ENCODE results near the gene IL9.

Gene IL9

GRCh38 chr5:135895474-135896006 lies at the start of gene IL9:
Gene IL9, minus strand, starts transcription at chr5:135895841. Its CDS starts 25 bp downstream, at chr5:135895816.
- DNase-seq (ENCODE audit: low read depth in 2 of 2) = no peak

DNA sequence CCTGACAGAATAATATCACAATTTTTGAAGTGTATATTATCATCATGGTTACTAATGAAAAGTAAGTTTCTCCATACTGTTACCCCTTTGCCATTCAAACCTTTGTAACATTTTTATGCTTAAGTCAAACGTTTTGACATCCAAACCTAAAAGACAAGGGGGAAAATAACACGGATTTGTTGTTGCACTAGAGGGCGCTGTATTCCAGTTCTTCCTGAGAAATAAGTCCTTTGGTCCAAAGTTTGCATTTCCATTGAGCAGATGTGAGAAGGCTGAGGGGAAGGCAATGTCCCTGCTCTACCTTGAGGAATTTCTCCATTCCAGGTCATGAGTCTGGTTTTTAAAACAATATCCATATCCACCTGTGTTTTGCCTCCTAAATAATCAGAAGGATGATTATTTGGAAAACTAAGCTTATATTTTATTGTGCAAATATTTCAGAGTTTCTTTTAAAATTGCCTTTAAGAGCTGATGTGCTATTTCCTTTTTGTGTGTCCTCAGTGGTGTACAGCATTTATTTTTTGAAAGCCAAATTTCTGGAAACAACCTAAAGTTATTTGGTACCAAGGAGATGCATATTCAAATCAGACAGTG lies 49.4 kb upstream of the IL9 start:
- DNase-seq (ENCODE audit: low read depth in 2 of 2) = no peak

DNA sequence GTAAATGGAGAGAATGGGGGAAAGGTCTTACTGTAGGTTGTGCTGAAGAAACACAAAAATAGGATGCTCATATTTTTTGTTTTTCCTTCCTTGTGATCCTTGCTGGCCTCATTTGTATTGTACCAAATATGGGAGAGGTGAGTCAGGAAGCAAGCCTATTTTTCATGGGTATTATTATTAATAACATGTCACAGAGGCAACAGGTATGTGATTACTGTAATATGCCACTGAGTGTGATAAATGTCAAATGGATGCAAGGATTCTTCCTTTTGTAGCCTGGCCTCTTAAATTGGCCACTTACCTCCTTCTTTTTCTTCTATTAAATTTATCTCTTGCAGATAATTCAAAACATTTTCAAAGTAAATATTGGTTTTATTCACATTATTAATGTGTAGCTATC lies 48.9 kb upstream of the IL9 start:
- DNase-seq (ENCODE audit: low read depth in 2 of 2) = no peak

DNA sequence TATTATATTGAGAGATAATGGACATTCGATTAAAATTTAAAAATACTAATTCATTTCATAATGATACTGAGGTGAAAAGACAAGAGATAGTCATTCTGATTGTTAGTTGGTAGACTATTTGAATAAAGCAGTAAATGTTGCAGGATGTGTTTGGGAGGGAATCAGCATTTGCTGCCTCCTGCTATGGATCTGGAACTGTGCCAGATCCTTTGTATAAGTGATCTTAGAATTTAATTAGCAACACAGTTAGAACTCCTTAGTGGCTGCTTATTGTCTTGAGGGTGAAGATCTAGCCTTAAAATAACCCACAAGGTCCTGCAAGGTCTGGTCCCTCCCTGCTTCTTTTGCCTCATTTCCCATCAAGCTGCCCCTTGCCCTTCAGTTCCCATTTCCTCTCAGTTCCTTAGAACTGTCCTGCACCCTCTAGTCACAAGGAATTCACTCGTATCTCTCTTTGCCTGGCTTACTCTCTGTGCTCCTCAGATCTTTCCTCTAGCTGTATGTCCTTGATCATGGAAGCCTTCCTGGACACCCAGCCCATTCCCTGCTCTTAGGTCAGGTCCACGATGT lies 46.6 kb upstream of the IL9 start:
- DNase-seq (ENCODE audit: low read depth in 2 of 2) = no peak

DNA sequence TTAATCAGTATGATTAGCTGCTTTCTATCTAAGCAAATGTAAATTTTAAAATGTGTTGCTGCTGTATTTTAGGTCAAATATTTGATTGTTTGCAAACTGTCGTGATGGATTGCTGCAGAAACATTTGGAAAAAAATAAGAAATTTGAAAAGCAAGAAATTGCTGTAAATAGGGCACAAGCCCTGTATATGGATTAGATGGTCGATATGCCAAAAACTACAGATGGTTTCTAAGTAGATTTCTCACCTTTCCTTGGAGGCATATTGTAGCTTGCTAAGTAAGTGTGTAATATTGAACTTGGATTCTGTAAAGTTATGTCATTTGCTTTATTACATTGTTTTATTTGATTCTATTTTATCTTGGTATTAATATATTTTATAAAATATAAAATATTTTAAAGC lies 46.1 kb upstream of the IL9 start:
- DNase-seq (ENCODE audit: low read depth in 2 of 2) = no peak

- no peak for DNase-seq (ENCODE audit: low read depth in 2 of 2)
Observed at GRCh38 chr5:135937245-135937911, 41.7 kb upstream of the IL9 start.

DNA sequence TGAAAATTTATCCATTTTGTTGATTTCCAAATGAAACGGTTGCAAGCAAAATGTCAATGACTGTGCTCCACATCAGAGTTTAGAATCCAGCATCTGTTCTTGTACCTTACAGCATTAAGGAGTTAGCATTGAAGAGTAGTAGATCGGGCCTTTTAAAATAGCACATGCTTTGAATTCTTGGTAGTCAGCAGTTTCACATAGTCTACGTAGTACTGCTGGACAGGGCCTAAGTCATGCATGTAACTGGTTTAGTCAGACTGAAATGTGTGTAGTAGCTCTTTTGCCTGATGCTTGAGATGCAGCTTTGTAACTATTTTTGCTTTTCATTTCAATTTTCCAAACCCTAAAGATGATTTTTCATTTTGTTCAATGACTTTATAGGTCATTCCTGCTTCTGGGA lies 39.3 kb upstream of the IL9 start:
- DNase-seq (ENCODE audit: low read depth in 2 of 2) = no peak

- no peak for DNase-seq (ENCODE audit: low read depth in 2 of 2)
Observed at GRCh38 chr5:135930949-135931295, 35.3 kb upstream of the IL9 start.

- no peak for DNase-seq (ENCODE audit: low read depth in 2 of 2)
Observed at GRCh38 chr5:135930029-135930948, 34.6 kb upstream of the IL9 start.

DNA sequence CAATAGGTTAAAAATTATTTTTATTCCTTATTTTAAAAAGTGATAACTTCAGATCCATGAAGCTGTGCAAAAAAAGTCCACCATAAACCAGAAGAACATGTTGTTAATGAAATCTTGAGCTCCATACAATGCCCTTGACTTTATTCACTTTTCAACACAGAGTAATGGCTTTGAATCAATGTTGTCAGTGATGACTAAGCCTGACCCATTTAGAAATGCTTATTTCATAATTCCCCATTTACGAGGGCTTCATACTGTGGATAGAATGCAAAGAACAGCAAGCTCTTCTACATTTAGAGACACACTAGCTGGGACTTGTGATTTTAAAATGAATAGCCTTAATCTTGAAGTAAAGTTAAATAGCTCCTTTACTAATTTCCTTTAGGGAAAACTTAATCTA lies 25.7 kb upstream of the IL9 start:
- DNase-seq (ENCODE audit: low read depth in 2 of 2) = no peak

DNA sequence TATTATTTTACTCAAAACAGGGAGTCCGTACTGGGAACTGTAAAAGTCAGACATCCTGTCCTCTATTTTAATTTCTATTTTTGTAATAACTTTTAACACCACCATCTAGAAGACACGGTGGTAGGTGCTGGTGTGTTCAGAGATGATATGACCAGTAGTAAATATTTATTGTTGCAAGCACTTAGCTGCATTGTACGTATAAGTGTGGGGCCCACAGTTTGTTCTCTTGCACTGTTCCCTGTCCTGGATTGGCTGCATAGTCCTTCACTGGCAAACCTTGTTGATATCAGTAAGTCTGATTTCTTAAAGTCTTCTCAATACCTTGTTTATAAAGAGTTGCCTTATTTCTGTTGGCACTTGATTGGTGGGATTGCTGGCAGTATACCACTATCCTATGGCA lies 24.6 kb upstream of the IL9 start:
- DNase-seq (ENCODE audit: low read depth in 2 of 2) = no peak

DNA sequence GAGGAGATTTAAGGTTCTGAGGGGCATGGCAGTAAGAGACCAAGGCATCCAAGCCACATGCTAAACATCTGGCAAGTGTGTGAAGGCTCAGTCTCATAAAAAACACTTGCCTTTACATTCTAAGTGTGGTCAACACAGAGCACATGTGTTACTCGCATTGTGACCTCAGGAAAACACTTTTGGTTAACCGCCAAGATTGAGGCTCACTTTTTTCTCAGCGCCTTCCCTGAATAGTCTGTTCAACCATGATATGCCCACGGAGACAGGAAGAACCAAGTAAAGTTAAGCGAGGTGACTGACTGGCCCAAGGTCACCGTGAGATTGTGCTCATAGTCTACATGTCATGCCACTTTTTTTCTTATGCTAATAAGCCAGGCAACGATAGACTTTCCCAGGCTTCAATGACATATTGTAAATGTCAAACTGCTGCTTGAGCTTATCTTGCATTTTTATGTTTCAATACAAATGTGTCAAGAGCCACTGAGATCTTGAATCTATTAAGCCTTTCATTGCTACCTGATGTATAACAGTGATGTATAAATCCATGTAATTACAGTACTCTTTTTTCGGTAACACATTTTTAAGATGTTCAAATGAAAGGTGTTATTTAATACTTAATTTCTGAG lies 21.1 kb upstream of the IL9 start:
- no peak for DNase-seq (ENCODE audit: low read depth in 2 of 2)

DNA sequence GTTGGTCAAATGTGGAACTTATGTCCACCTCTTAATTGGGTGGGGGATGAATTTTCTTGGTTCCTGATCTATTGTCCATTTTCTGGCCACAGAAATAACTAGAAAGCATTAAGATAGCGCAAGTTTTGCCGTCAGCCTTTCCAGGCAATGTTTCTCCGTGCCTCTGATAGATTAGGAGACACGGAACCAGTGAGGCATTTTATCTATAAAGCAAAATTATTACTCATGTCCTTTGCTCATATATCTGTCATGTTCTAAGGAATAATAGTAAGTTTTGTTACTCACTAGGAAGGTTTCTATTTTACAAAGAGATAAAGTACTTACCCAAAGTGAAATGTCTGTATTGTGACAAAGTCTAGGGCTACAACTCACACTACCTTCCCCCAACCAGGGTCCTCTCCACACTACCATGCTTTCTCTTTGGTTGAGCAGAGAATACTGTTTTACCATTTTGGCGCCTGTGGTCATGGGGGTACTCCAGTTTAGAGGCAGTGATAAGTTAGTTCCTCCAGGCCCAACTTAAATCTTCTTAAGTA lies 19.9 kb upstream of the IL9 start:
- DNase-seq (ENCODE audit: low read depth in 2 of 2) = no peak

- DNase-seq (ENCODE audit: low read depth in 2 of 2) = no peak
Observed at GRCh38 chr5:135913713-135914626, 18.3 kb upstream of the IL9 start.

DNA sequence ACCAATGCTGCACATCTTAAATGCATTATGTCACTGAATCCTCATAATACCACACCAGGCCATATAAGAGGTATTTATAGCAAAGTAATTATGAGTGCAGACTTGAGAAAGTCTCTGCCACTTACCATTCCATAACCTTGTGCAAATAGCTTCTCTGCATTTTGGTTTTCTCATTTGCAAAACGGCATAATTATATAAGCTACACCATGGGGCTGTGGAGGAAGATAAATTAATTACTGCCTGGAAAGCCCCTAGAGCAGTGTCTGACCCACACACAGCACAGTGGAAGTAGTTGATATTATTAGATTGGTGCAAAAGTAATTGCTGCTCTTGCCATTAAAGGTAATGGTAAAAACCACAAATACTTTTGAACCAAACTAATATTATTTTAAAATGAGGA lies 9.5 kb upstream of the IL9 start:
- DNase-seq (ENCODE audit: low read depth in 2 of 2) = no peak

DNA sequence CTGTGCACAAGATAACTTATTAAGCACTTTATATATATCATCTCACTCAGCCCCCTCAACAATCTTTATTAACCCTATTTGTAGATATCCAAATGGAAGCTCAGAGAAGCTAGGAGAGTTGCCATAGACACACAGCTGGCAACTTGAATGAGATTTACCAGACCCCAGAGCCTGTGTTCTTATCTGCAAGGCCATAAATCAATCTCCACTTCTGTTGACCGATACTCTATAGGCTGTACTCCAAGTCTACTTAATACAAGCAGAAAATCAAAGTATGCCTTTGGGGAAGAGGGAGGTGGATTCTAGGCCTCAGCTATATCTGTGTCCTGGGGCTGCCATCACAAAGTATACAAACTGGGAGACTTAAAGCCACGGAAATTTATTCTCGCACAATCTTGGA lies 6.0 kb upstream of the IL9 start:
- DNase-seq (ENCODE audit: low read depth in 2 of 2) = no peak

DNA sequence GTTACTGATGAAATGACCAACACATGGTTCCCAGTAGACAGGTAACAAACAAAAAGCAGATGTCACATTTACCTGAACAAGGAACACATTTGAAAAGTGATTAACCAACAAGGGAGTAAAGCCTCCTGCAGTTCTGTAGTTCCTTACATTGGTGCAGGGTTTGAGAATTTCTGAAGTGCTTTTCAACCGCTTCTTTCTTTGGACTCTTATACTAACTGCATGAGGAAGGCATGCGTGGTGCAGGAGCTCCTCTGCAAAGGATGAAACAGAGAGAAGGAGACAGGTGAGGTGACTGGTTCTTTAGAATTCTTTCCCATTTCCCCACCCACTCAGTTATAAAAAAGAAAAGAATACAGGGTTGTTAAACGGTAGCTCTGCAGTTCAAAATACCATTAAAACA lies 4.6 kb upstream of the IL9 start:
- DNase-seq (ENCODE audit: low read depth in 2 of 2) = no peak

- no peak for DNase-seq (ENCODE audit: low read depth in 2 of 2)
Observed at GRCh38 chr5:135898651-135899050, 3.0 kb upstream of the IL9 start.

DNA sequence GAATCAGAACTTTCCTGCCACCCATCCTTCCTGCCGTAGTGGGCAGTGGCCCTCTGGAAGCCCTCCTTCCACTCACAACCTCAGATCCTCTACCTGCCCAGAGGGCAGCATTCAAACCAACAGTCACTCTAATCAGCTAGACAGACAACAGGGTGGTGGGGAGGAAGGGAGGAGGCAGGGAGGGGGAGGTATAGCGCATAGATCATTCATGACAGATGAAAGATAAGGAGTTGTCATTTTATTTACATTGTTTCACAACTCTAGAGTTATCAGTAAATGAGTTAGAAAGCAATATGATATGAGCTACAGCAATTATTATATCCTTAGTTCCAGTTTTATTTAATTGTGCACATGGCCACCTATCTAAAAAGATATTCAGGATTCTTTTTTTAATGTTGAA lies 852 bp downstream of the IL9 start:
- DNase-seq (ENCODE audit: low read depth in 2 of 2) = no peak

- no peak for DNase-seq (ENCODE audit: low read depth in 2 of 2)
Observed at GRCh38 chr5:135894276-135894675, 1.4 kb downstream of the IL9 start.

DNA sequence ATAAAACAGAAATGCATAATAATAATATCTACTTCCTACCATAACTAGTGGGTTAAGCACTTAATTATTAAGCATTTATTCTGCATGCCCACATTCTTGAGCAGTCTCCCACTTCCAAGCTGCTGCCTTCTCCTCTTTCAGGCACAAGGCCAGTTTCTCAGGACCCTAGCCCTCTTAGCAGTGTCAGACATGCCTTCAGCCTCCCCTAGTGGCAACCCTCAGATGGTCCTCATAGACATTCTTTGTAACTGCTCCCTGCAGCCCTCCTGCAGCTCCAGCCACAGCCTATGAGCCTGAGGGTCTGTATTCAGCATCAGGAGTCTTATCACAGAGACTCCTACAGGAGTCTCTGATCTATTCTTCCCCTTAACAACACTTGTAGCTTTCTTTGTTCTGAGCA lies 3.9 kb downstream of the IL9 start:
- DNase-seq (ENCODE audit: low read depth in 2 of 2) = no peak

Data from activated CD4-positive, alpha-beta T cell treated with anti-CD3 and anti-CD28 coated beads for 24 hours (primary cell).